Measurements from ENCODE around the gene MPHOSPH8. TPM values are rescaled to one million over a fixed set of nuclear protein-coding genes. Genes with fewer than 3 reads are reported as not detected.
"Not testable (repeated sequence)": the region's sequence is repeated elsewhere in the genome, so short reads cannot be mapped to it uniquely, and the experiment has no call there.

Gene MPHOSPH8
- total and polyA plus RNA-seq, 3 experiments from 2014 or later = 22.4 to 41.0 (median 40.8) TPM

DNA sequence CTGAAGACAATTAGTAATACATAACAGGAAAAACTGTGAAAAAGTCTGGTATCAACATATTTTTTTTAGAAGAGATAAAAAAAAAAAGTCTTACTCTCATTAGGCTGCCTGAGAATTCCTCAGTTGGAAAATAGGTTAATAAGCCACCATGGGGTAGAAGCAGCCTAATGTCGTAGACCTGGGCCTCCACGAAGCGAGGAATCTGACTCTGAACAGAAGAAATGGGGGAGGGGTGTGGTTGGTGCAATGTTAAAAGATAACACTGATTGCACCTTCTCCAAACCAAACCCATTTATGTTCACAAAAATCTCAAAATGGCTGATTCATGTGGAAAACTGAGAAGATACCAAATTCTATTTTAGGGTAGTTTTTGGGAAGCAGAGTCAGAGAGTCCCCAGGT, 62.4 kb downstream of the MPHOSPH8 start:
- no peak overlapping the region for H3K4me3 Mint-ChIP-seq
- Histone ChIP-seq H3K9me3 (ENCODE audit: low read length) (no peaks in the 10 kb centered on the region), H3K27ac (ENCODE audit: low read depth, low read length) (no peak overlapping the region), H3K36me3 (ENCODE audit: insufficient read depth, low read length) (no peaks in the 10 kb centered on the region), H3K27me3 (ENCODE audit: insufficient read depth, low read length, poor library complexity, severe bottlenecking) (no peaks in the 10 kb centered on the region), H3K4me3 (ENCODE audit: low read length) (no peak overlapping the region), H3K4me1 (ENCODE audit: insufficient read depth, low read length) (no peaks in the 10 kb centered on the region)
- H3K27ac Mint-ChIP-seq = no peak overlapping the region
- no peaks in the 10 kb centered on the region for H3K27me3 Mint-ChIP-seq
- ChIA-PET POLR2A (no interaction called here), CTCF (no interaction called here)
- peaks cover 3 to 40% (median 4%) of the 10 kb centered on the region in 3 donors for H3K36me3 Mint-ChIP-seq
- peaks cover 23 to 54% (median 50%) of the 10 kb centered on the region in 3 donors for H3K4me1 Mint-ChIP-seq
- no peaks in the 10 kb centered on the region for H3K9me3 Mint-ChIP-seq
- DNase-seq = no peak

DNA sequence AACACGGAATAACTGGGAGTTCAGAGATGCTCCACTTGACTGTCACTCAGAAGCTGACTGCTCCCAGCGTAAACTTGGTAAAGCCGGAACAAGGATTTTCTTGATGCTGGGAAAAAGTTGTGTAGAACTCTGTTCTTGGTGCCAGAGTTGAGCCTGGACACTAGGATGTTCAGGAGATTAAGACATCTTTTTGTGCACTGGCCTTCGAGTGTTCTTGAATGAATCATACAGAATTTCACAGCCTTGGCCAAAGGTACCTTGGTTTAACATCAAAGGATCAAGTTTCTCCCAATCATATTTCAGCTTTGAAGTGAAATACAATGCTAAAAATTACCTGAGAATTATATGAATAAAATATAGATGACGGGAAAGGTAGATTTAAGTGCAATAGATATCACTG, 67.5 kb downstream of the MPHOSPH8 start:
- H3K27ac Mint-ChIP-seq; H3K36me3 ChIP-seq (ENCODE audit: insufficient read depth, low read length); H3K27ac ChIP-seq (ENCODE audit: low read depth, low read length); DNase-seq; POLR2A ChIA-PET; H3K9me3 Mint-ChIP-seq; CTCF ChIA-PET; H3K4me3 Mint-ChIP-seq; H3K27me3 Mint-ChIP-seq; H3K27me3 ChIP-seq (ENCODE audit: insufficient read depth, low read length, poor library complexity, severe bottlenecking); H3K9me3 ChIP-seq (ENCODE audit: low read length); H3K4me1 ChIP-seq (ENCODE audit: insufficient read depth, low read length); H3K4me3 ChIP-seq (ENCODE audit: low read length): not testable (repeated sequence)
- Mint-ChIP-seq H3K36me3 (peaks cover 0 to 42% (median 3%) of the 10 kb centered on the region in 3 donors), H3K4me1 (peaks cover 17 to 52% (median 31%) of the 10 kb centered on the region in 3 donors)

DNA sequence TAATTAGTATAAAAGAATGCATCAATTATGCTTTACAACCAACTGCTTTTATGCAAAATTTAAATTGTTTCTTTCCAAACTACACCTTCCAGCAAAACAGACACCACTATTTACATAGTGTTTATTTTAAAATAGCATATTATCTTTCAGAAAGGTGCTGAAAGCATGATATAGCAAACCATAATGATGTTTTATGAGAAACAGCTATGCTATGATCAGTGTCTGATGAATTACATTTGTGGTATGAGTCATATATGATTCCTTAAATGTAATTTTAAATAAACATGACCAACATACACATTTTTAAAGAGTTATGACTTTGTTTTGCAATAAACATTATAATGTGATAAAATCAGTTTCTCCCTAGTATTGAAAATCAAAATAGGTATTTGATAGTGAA, 68.2 kb downstream of the MPHOSPH8 start:
- H3K4me3 ChIP-seq (ENCODE audit: low read length); DNase-seq; H3K9me3 Mint-ChIP-seq; CTCF ChIA-PET; H3K9me3 ChIP-seq (ENCODE audit: low read length); H3K4me3 Mint-ChIP-seq; POLR2A ChIA-PET; H3K36me3 ChIP-seq (ENCODE audit: insufficient read depth, low read length); H3K4me1 ChIP-seq (ENCODE audit: insufficient read depth, low read length); H3K27me3 ChIP-seq (ENCODE audit: insufficient read depth, low read length, poor library complexity, severe bottlenecking); H3K27ac Mint-ChIP-seq; H3K27ac ChIP-seq (ENCODE audit: low read depth, low read length); H3K27me3 Mint-ChIP-seq: not testable (repeated sequence)
- Mint-ChIP-seq H3K4me1 (peaks cover 18 to 47% (median 28%) of the 10 kb centered on the region in 3 donors), H3K36me3 (peaks cover 0 to 42% (median 3%) of the 10 kb centered on the region in 3 donors)

DNA sequence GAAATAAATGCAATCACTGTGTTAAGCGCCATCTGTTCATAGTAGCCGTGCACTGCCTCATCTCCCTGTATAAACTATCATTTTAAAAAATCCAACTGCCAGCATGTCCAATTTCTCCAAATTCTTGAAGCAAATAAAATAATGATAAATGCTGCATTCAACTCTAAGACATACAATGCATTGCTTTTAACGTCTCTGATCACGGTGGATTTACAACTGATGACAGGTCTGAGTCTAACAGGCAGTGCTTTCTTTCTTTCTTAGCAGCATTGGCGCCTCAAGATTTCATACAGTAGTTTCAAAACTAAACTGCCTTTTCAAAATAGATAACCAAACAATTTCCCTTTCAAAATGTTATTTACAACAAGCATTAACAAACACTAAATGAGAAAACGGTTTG, 70.8 kb downstream of the MPHOSPH8 start:
- H3K27me3 ChIP-seq (ENCODE audit: insufficient read depth, low read length, poor library complexity, severe bottlenecking); H3K27ac ChIP-seq (ENCODE audit: low read depth, low read length); H3K9me3 ChIP-seq (ENCODE audit: low read length); CTCF ChIA-PET; H3K4me3 ChIP-seq (ENCODE audit: low read length); H3K4me1 ChIP-seq (ENCODE audit: insufficient read depth, low read length); H3K4me3 Mint-ChIP-seq; DNase-seq; H3K27me3 Mint-ChIP-seq; POLR2A ChIA-PET; H3K9me3 Mint-ChIP-seq; H3K36me3 ChIP-seq (ENCODE audit: insufficient read depth, low read length); H3K27ac Mint-ChIP-seq: not testable (repeated sequence)
- peaks cover 0 to 39% (median 3%) of the 10 kb centered on the region in 3 donors for H3K36me3 Mint-ChIP-seq
- peaks cover 17 to 46% (median 29%) of the 10 kb centered on the region in 3 donors for H3K4me1 Mint-ChIP-seq

DNA sequence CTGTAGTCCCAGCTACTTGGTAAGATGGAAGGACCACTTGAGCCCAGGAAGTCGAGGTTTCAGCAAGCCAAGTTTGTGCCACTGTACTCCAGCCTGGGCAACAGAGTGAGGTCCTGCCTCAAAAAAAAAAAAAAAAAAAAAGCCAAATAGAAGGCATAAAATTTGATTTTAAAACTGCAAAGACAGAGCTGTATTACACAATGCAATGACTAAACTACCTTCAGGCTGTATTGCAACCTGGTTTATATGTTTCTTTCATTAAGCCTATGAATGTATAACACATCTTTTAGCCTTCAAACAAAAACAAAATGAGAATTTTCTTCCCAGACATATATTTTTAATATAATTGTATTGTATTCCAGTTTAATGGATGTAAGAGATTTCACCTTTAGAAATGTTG, 75.6 kb downstream of the MPHOSPH8 start:
- H3K4me1 Mint-ChIP-seq = peaks cover 18 to 55% (median 44%) of the 10 kb centered on the region in 3 donors
- H3K36me3 ChIP-seq (ENCODE audit: insufficient read depth, low read length); H3K27me3 Mint-ChIP-seq; H3K27ac Mint-ChIP-seq; H3K9me3 Mint-ChIP-seq; H3K4me3 ChIP-seq (ENCODE audit: low read length); H3K27ac ChIP-seq (ENCODE audit: low read depth, low read length); H3K4me3 Mint-ChIP-seq; H3K27me3 ChIP-seq (ENCODE audit: insufficient read depth, low read length, poor library complexity, severe bottlenecking); CTCF ChIA-PET; H3K9me3 ChIP-seq (ENCODE audit: low read length); H3K4me1 ChIP-seq (ENCODE audit: insufficient read depth, low read length); POLR2A ChIA-PET; DNase-seq: not testable (repeated sequence)
- H3K36me3 Mint-ChIP-seq = peaks cover 0 to 34% (median 0%) of the 10 kb centered on the region in 3 donors

DNA sequence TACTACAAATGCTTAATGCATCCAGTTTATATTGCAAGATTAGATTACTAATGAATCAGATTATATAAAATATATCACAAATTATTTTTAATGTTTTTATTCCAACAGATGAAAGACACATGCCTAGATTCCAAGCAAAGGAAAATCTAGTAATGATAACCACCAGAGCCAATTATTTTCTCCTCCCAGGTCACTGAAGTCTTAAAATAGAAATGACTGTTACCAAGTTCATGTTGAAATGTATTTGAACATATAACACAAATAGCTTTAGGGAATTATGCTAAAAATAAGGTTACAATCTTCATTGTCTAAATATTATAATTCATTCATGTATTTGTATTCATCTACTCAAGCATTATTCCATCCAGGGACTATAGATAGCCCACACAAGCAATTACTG, 76.3 kb downstream of the MPHOSPH8 start:
- Mint-ChIP-seq H3K36me3 (peaks cover 0 to 36% (median under 1%) of the 10 kb centered on the region in 3 donors), H3K4me1 (peaks cover 21 to 59% (median 52%) of the 10 kb centered on the region in 3 donors)

DNA sequence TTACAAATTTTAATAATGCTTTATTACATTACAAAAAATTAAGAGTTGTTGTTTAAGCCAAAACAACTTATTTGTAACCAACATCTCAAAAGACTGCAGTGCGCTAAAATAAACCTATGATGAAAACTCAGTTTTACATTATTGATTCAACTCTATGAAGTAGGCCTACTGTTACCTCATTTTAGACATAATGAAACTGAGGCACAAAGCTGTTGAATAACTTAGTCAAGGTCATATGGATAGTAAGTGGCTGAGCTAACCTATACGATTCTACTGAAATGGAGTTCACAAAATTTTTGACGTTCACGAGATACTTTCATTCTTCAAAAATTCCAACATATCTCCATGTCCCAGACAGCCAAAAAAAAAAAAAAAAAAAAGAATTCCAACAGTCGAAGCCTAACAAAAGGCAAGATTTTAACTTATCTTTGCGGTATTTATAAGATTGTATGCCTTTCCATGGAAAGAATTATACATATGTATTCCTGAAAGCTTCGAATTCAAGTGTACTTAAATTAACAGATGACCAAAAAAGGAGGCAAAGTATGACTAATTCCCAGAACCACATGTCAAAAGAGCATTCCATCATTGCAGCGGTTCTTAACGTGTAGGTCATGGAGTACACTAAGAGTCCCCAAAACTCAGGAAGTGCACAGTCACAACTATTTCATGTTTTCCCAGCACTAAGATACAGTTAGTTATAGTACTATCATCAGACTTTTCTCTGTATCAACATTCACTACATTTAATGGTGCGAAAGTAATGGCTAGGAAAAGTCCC, 79.9 kb downstream of the MPHOSPH8 start:
- no peak overlapping the region for H3K4me3 ChIP-seq (ENCODE audit: low read length)
- ChIA-PET CTCF (no interaction called here), POLR2A (interaction anchor here (0.7 kb wide), 1 partner anchor 115 kb away, joined by 6 read pairs; no protein-coding TSS in a partner anchor)
- H3K27ac ChIP-seq (ENCODE audit: low read depth, low read length) = no peak overlapping the region
- no peaks in the 10 kb centered on the region for H3K36me3 ChIP-seq (ENCODE audit: insufficient read depth, low read length)
- H3K27ac Mint-ChIP-seq = peak overlapping the region in 1 of 8 donors; percentile 12
- H3K27me3 Mint-ChIP-seq = no peaks in the 10 kb centered on the region
- no peaks in the 10 kb centered on the region for H3K27me3 ChIP-seq (ENCODE audit: insufficient read depth, low read length, poor library complexity, severe bottlenecking)
- no peak for DNase-seq
- no peak overlapping the region for H3K4me3 Mint-ChIP-seq
- no peaks in the 10 kb centered on the region for H3K9me3 ChIP-seq (ENCODE audit: low read length)
- H3K4me1 ChIP-seq (ENCODE audit: insufficient read depth, low read length) = no peaks in the 10 kb centered on the region
- peaks cover 0 to 44% (median 6%) of the 10 kb centered on the region in 3 donors for H3K36me3 Mint-ChIP-seq
- no peaks in the 10 kb centered on the region for H3K9me3 Mint-ChIP-seq
- H3K4me1 Mint-ChIP-seq = peaks cover 17 to 50% (median 44%) of the 10 kb centered on the region in 3 donors

More for the DNA sequence above, 76.3 kb downstream of the MPHOSPH8 start:
- H3K27ac ChIP-seq (ENCODE audit: low read depth, low read length); H3K9me3 Mint-ChIP-seq; H3K27me3 Mint-ChIP-seq; H3K27ac Mint-ChIP-seq; CTCF ChIA-PET; H3K4me3 Mint-ChIP-seq; H3K4me1 ChIP-seq (ENCODE audit: insufficient read depth, low read length); DNase-seq; H3K36me3 ChIP-seq (ENCODE audit: insufficient read depth, low read length); POLR2A ChIA-PET; H3K4me3 ChIP-seq (ENCODE audit: low read length); H3K9me3 ChIP-seq (ENCODE audit: low read length); H3K27me3 ChIP-seq (ENCODE audit: insufficient read depth, low read length, poor library complexity, severe bottlenecking): not testable (repeated sequence)

DNA sequence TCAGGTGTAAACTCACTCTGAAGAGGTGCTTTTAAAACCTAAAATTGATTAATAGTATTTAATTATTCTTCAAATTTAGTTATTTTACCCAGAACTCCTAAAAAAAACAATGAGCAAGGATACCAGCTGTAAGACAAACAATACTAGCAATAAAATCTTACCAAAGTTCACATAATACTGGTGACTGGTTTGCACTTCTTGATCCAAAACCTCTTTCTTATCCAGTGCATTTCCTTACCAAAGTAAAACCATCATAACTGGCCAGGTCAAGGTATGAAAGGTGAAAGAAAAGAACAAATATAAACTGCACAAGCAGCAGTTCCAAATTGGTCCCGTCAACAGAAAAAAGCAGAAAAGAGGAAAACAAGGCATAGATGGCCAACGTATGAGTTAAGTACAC, 86.6 kb downstream of the MPHOSPH8 start:
- Mint-ChIP-seq H3K27me3 (no peaks in the 10 kb centered on the region), H3K4me1 (peaks cover 22 to 38% (median 35%) of the 10 kb centered on the region in 3 donors), H3K36me3 (peaks cover 0 to 56% (median 8%) of the 10 kb centered on the region in 3 donors), H3K27ac (no peak overlapping the region), H3K4me3 (no peak overlapping the region), H3K9me3 (no peaks in the 10 kb centered on the region)
- Histone ChIP-seq H3K4me1 (ENCODE audit: insufficient read depth, low read length) (no peaks in the 10 kb centered on the region), H3K9me3 (ENCODE audit: low read length) (no peaks in the 10 kb centered on the region), H3K36me3 (ENCODE audit: insufficient read depth, low read length) (peaks cover 4% of the 10 kb centered on the region), H3K27ac (ENCODE audit: low read depth, low read length) (no peak overlapping the region), H3K4me3 (ENCODE audit: low read length) (no peak overlapping the region), H3K27me3 (ENCODE audit: insufficient read depth, low read length, poor library complexity, severe bottlenecking) (no peaks in the 10 kb centered on the region)
- DNase-seq = no peak
- CTCF ChIA-PET = no interaction called here
- POLR2A ChIA-PET = no interaction called here

All from CD8-positive, alpha-beta memory T cell (primary cell).